PFSK-1 (cell line): ENCODE measurements around the gene IL15RA.

Source experiments
- FOXP2 ChIP-seq: optimal IDR thresholded peaks from 2 replicates; pipeline ENCODE3; 2011; ENCODE audit warnings: borderline replicate concordance, control low read depth, inconsistent platforms; ENCODE audit not compliant: insufficient read depth; ENCODE audit errors: extremely low read length, extremely low read depth
- POLR2AphosphoS5 ChIP-seq: IDR thresholded peaks from 2 replicates; pipeline ENCODE4 v1.6.1; 2012; ENCODE audit warnings: low read depth, mild to moderate bottlenecking, control low read depth, low read length, moderate library complexity
- REST ChIP-seq, 2 experiments: IDR thresholded peaks; 2 replicates each; pipeline versions ENCODE4 v1.6.1 to v1.8.0; 2011 to 2012; ENCODE audit warnings: low read depth in 2 of 2, low read length in 2 of 2, control low read depth in 1 of 2, inconsistent platforms in 1 of 2, mild to moderate bottlenecking in 1 of 2, moderate library complexity in 1 of 2; ENCODE audit not compliant: insufficient read depth in 1 of 2

GRCh38 chr10:6012121-6012905, 35.0 kb upstream of the IL15RA start:
- TF ChIP-seq REST (IDR thresholded peaks at IDR 0.05; ENCODE audit: insufficient read depth in 1 of 2, low read depth in 2 of 2, low read length in 2 of 2) (no peak), POLR2AphosphoS5 (no peak), FOXP2 (no peak)
